ENCODE results near the gene PLCD1.

The PLCD1 gene

DNA sequence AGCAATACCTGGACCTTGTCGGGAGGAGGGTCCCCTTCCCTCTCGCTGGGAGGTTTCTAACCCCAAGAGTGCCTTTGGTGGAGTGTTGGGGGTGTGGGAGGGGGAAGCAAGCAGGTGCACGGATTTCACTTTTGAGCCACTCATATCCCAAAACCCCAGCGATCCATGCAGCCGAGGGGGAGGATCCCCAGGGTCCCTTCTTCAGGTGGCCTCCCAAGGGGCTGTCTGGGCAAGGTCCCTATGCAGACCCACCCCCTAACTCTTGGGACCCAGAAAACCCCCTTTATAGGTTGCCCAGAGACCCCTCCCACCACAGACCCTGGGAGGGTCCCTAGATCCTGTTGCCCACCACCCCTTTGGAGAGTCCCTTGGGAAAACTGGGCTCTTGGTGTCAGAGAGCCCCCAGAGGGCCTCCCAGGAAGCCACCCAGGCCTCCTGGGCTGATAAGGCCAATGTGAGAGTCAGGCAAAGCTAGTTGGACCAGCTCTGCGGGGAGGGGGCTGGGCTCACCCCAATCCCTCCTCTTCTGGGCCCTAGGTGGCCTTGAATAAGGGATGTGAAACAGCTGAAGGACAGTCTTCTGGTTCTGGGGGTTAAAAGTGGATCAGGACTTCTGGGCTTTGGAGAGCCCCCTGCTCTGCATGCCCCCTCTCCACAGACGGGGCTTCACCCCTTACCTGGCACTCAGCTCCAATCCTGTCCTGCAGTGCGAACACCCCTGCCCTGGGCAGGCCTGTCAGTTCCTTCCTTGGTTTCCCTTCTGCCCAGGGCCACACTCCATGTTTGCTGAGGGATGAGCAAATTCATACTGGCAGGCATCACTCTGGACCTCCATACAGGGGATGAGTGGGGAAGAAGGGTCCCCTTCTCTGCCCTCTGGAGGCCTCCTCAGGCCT lies 932 bp upstream of the PLCD1 start:
- CTCF ChIA-PET = no interaction called here
- H3K9me3 Mint-ChIP-seq = no peaks in the 10 kb centered on the region

GRCh38 chr3:38028621-38029361 lies 651 bp downstream of the PLCD1 start:
- H3K36me3 Mint-ChIP-seq = peaks cover 8% of the 10 kb centered on the region
- H3K27me3 Mint-ChIP-seq = peaks cover 62% of the 10 kb centered on the region
- H3K9me3 Mint-ChIP-seq = no peaks in the 10 kb centered on the region
- no peak overlapping the region for H3K27ac Mint-ChIP-seq
- H3K4me1 Mint-ChIP-seq = peaks cover 53% of the 10 kb centered on the region
- peak overlapping the region; percentile 45 for H3K4me3 Mint-ChIP-seq
- no peak for DNase-seq
- CTCF ChIA-PET = interaction anchor here (0.8 to 1.1 kb wide), 2 partner anchors 10 to 32 kb away, joined by 3 to 5 read pairs; partner anchors contain the start of gene DLEC1

More for the DNA sequence above, 932 bp upstream of the PLCD1 start:
- Mint-ChIP-seq H3K4me1 (peaks cover 44% of the 10 kb centered on the region), H3K27ac (no peak overlapping the region), H3K36me3 (peaks cover 8% of the 10 kb centered on the region), H3K4me3 (peak overlapping the region; percentile 37), H3K27me3 (peaks cover 71% of the 10 kb centered on the region)
- DNase-seq = no peak

GRCh38 chr3:38027466-38028465 lies 1.7 kb downstream of the PLCD1 start:
- no peak for DNase-seq
- no peaks in the 10 kb centered on the region for H3K9me3 Mint-ChIP-seq
- CTCF ChIA-PET = interaction anchor here (1.1 kb wide), 1 partner anchor 31 kb away, joined by 3 read pairs; no protein-coding TSS in a partner anchor
- no peak overlapping the region for H3K27ac Mint-ChIP-seq
- H3K27me3 Mint-ChIP-seq = peaks cover 55% of the 10 kb centered on the region
- H3K4me3 Mint-ChIP-seq = peak overlapping the region; percentile 11
- H3K4me1 Mint-ChIP-seq = peaks cover 57% of the 10 kb centered on the region
- peaks cover 6% of the 10 kb centered on the region for H3K36me3 Mint-ChIP-seq

DNA sequence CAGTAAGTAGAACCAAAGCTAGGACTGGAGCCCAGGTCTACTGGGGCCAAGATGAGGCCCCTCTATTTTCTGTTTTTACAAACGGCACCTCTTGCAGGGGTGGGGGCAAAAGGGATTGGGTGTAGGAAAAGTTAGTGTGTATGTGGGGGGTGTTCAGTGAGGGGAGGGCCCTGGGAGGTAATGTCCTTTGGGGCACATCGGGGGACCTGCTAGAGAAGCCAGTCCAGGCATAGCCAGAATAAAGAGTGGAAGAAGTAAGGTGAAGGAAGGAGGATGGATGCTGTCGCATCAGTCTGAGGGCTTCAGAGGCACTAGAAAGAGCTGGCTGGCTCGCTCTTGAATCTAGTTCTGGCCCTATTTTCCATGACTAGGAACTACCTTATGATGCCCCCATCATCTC lies 2.6 kb downstream of the PLCD1 start:
- no peaks in the 10 kb centered on the region for H3K9me3 Mint-ChIP-seq
- CTCF ChIA-PET = interaction anchor here (1.4 kb wide), 1 partner anchor 30 kb away, joined by 4 read pairs; no protein-coding TSS in a partner anchor
- H3K36me3 Mint-ChIP-seq = peaks cover 6% of the 10 kb centered on the region
- no peak overlapping the region for H3K27ac Mint-ChIP-seq
- H3K4me1 Mint-ChIP-seq = peaks cover 56% of the 10 kb centered on the region
- H3K27me3 Mint-ChIP-seq = peaks cover 48% of the 10 kb centered on the region
- DNase-seq = no peak
- no peak overlapping the region for H3K4me3 Mint-ChIP-seq

DNA sequence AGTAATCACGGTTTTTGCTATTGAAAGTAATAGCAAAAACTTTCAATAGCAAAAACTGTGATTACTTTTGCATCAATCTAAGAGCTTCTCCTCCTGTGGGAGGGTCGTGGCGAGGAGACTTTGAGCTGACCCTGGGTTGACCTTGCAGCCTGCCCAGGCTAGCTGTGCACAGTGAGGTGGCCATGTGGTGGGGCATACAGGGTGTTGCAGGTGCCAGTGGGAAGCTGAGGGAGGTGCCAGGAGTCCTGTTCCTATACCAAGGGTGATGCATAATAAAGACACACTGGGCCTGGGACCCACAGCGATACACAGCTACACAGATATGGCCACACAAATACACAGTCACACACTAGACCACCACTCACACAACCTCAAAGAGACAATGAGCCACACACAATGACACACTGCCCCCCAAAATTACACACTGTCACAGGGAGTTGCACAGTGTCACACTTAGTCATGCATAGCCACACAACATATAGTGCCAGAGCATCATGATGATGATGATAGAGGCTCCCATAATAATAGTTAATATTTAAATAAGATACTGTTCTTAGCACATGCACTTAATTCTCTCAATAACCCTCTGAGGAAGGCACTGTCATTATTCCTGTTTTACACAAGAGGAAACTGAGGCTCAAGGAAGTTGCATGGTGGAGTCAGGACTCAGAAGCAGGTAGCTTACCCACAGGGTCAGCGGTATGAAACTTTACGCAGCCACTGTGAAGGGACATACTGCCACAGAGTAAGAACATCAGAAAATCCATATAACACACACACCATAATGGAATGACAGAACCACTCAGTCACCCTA lies 6.3 kb downstream of the PLCD1 start:
- Mint-ChIP-seq H3K27ac (peak overlapping the region; percentile 96), H3K36me3 (peaks cover 17% of the 10 kb centered on the region), H3K4me1 (peaks cover 37% of the 10 kb centered on the region), H3K9me3 (no peaks in the 10 kb centered on the region), H3K4me3 (peak overlapping the region; percentile 78), H3K27me3 (peaks cover 12% of the 10 kb centered on the region)
- no peak for DNase-seq
- CTCF ChIA-PET = interaction anchor here (1.0 to 2.1 kb wide), 5 partner anchors 12 to 323 kb away, joined by 3 to 10 read pairs (median 3); no protein-coding TSS in a partner anchor

- Mint-ChIP-seq H3K27me3 (peaks cover 4% of the 10 kb centered on the region), H3K4me3 (no peak overlapping the region), H3K4me1 (peaks cover 37% of the 10 kb centered on the region), H3K9me3 (no peaks in the 10 kb centered on the region), H3K36me3 (peaks cover 18% of the 10 kb centered on the region), H3K27ac (no peak overlapping the region)
- CTCF ChIA-PET = interaction anchor here (1.0 to 2.1 kb wide), 5 partner anchors 11 to 324 kb away, joined by 3 to 10 read pairs (median 3); no protein-coding TSS in a partner anchor
- no peak for DNase-seq
Observed at GRCh38 chr3:38022301-38022700, 7.1 kb downstream of the PLCD1 start.

DNA sequence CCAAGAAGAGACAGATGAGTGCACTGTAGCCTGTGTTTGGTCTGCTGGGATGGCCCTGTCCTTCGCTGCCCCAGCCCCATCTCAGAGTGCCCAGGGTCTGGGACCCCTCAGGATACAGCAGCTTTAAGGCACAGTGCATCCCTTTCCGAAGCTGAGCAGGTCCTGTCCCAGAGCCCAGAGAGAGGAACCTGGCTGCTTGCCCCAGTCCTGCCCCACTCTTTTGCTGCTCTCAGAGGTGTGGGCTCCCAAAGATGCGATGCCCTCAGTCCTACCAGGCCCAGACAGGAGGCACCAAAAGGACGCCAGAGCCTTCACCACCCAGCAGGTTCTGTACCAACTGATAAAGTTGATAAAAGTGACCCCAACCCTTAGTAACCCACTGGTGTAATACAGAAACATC lies 8.2 kb downstream of the PLCD1 start:
- Mint-ChIP-seq H3K4me1 (peaks cover 37% of the 10 kb centered on the region), H3K36me3 (peaks cover 27% of the 10 kb centered on the region), H3K4me3 (no peak overlapping the region), H3K9me3 (no peaks in the 10 kb centered on the region), H3K27me3 (no peaks in the 10 kb centered on the region), H3K27ac (no peak overlapping the region)
- DNase-seq = no peak
- CTCF ChIA-PET = interaction anchor here (1.2 to 2.4 kb wide), 2 partner anchors 16 to 47 kb away, joined by 4 to 9 read pairs; no protein-coding TSS in a partner anchor

GRCh38 chr3:38020342-38020726 lies 9.1 kb downstream of the PLCD1 start:
- Mint-ChIP-seq H3K4me3 (no peak overlapping the region), H3K27ac (no peak overlapping the region), H3K9me3 (no peaks in the 10 kb centered on the region), H3K27me3 (no peaks in the 10 kb centered on the region), H3K36me3 (peaks cover 34% of the 10 kb centered on the region), H3K4me1 (peaks cover 31% of the 10 kb centered on the region)
- no peak for DNase-seq
- CTCF ChIA-PET = interaction anchor here (1.2 to 2.4 kb wide), 2 partner anchors 15 to 46 kb away, joined by 4 to 9 read pairs; no protein-coding TSS in a partner anchor

DNA sequence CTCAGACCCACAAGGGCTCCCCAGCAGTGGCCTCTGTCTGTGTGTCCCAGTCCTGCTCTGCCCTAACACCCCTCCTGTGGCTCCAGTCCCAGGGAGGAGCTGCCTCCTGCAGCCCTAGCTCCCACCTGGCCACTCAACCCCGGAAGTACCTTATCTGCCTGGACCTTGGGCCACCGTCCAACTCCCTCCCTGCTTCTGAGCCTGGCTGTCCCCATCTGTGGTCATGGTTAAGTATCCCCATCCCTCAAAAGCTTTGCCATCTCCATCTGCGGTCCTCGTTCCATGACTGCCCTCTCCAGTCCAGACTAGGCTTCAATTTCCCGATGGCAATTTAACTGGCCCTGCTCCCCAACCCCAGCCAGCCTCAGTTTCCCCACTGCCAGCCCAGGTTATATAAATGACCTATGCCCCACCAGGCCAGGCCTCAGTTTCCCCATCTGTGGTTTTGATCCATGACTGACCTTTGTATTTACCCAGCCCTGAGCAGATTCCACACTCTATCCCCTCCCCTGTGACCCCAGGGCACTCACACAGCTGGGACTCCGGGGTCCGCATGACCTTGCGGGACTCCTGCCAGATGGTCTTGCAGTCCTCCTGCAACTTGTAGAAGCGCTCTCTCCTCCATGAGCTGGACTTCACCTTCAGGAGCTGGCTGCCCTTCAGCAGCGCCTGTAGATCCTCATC lies 9.6 kb downstream of the PLCD1 start:
- H3K36me3 Mint-ChIP-seq = peaks cover 39% of the 10 kb centered on the region
- no peaks in the 10 kb centered on the region for H3K27me3 Mint-ChIP-seq
- H3K4me3 Mint-ChIP-seq = no peak overlapping the region
- CTCF ChIA-PET = interaction anchor here (2.4 kb wide), 1 partner anchor 14 kb away, joined by 9 read pairs; no protein-coding TSS in a partner anchor
- H3K4me1 Mint-ChIP-seq = peaks cover 27% of the 10 kb centered on the region
- H3K27ac Mint-ChIP-seq = no peak overlapping the region
- no peak for DNase-seq
- H3K9me3 Mint-ChIP-seq = no peaks in the 10 kb centered on the region

- H3K4me1 Mint-ChIP-seq = peaks cover 20% of the 10 kb centered on the region
- DNase-seq = peak; percentile 18
- H3K4me3 Mint-ChIP-seq = no peak overlapping the region
- H3K9me3 Mint-ChIP-seq = no peaks in the 10 kb centered on the region
- peaks cover 46% of the 10 kb centered on the region for H3K36me3 Mint-ChIP-seq
- no peak overlapping the region for H3K27ac Mint-ChIP-seq
- no peaks in the 10 kb centered on the region for H3K27me3 Mint-ChIP-seq
- CTCF ChIA-PET = no interaction called here
Observed at GRCh38 chr3:38018296-38019266, 10.9 kb downstream of the PLCD1 start.

- H3K4me3 Mint-ChIP-seq = no peak overlapping the region
- peaks cover 46% of the 10 kb centered on the region for H3K36me3 Mint-ChIP-seq
- DNase-seq = no peak
- H3K27ac Mint-ChIP-seq = no peak overlapping the region
- no peaks in the 10 kb centered on the region for H3K27me3 Mint-ChIP-seq
- no peaks in the 10 kb centered on the region for H3K9me3 Mint-ChIP-seq
- peaks cover 13% of the 10 kb centered on the region for H3K4me1 Mint-ChIP-seq
- CTCF ChIA-PET = no interaction called here
Observed at GRCh38 chr3:38017445-38018295, 11.8 kb downstream of the PLCD1 start.

All from activated naive CD4-positive, alpha-beta T cell treated with anti-CD3 and anti-CD28 coated beads, Interleukin-2, amount 10 ng/mL, durations not matched to agents 7 days and 5 days (primary cell).